ENCODE data around the gene KNDC1. TPM values are rescaled to one million over a fixed set of nuclear protein-coding genes. Genes with fewer than 3 reads are reported as not detected.

The KNDC1 gene
- total RNA-seq, 1 donor from 2014 or later = 10.3 TPM

- Histone ChIP-seq H3K27ac (no peak overlapping the region), H3K9me3 (no peaks in the 10 kb centered on the region), H3K36me3 (no peaks in the 10 kb centered on the region), H3K4me3 (no peak overlapping the region), H3K4me1 (no peaks in the 10 kb centered on the region), H3K27me3 (ENCODE audit: low read depth) (no peaks in the 10 kb centered on the region)
- no peak for DNase-seq
- no peak for ATAC-seq
- intact Hi-C loops (cut with DNase I) = no loop called here
- no peak for TF ChIP-seq CTCF (IDR thresholded peaks at IDR 0.05)
Observed at GRCh38 chr10:133211959-133212852, 52.2 kb downstream of the KNDC1 start.

- no peak overlapping the region for H3K27ac ChIP-seq
- TF ChIP-seq CTCF (IDR thresholded peaks at IDR 0.05) = no peak
- no peaks in the 10 kb centered on the region for H3K36me3 ChIP-seq
- H3K27me3 ChIP-seq (ENCODE audit: low read depth) = no peaks in the 10 kb centered on the region
- peak; percentile 22 to 34 for ATAC-seq
- H3K9me3 ChIP-seq = no peaks in the 10 kb centered on the region
- DNase-seq = no peak
- intact Hi-C loops (cut with DNase I) = no loop called here
- H3K4me1 ChIP-seq = no peaks in the 10 kb centered on the region
- H3K4me3 ChIP-seq = no peak overlapping the region
Observed at GRCh38 chr10:133212853-133213494, 53.0 kb downstream of the KNDC1 start.

- no peak for DNase-seq
- intact Hi-C loops (cut with DNase I) = no loop called here
Observed at GRCh38 chr10:133213641-133214467, 53.8 kb downstream of the KNDC1 start.

GRCh38 chr10:133214468-133215410 lies 54.7 kb downstream of the KNDC1 start:
- peaks cover 3% of the 10 kb centered on the region for H3K27me3 ChIP-seq (ENCODE audit: low read depth)
- no peaks in the 10 kb centered on the region for H3K9me3 ChIP-seq
- H3K4me1 ChIP-seq = no peaks in the 10 kb centered on the region
- intact Hi-C loops (cut with DNase I) = no loop called here
- DNase-seq (no peak), ATAC-seq (no peak)
- H3K27ac ChIP-seq = no peak overlapping the region
- no peak overlapping the region for H3K4me3 ChIP-seq
- no peak for TF ChIP-seq CTCF (IDR thresholded peaks at IDR 0.05)
- no peaks in the 10 kb centered on the region for H3K36me3 ChIP-seq

More at GRCh38 chr10:133213641-133214467, 53.8 kb downstream of the KNDC1 start:
- Histone ChIP-seq H3K36me3 (no peaks in the 10 kb centered on the region), H3K4me3 (no peak overlapping the region), H3K4me1 (no peaks in the 10 kb centered on the region), H3K27me3 (ENCODE audit: low read depth) (no peaks in the 10 kb centered on the region), H3K9me3 (no peaks in the 10 kb centered on the region), H3K27ac (no peak overlapping the region)
- no peak for TF ChIP-seq CTCF (IDR thresholded peaks at IDR 0.05)
- ATAC-seq = no peak

Data from lower lobe of right lung (tissue), 2 donors.